Activated CD8-positive, alpha-beta memory T cell treated with anti-CD3 and anti-CD28 coated beads, Interleukin-2, amount 10 ng/mL, durations not matched to agents 7 days and 5 days (primary cell): ENCODE data around the gene CT45A2. TPM values are rescaled to one million over a fixed set of nuclear protein-coding genes. Genes with fewer than 3 reads are reported as not detected.
"Not testable (repeated sequence)": the region's sequence is repeated elsewhere in the genome, so short reads cannot be mapped to it uniquely, and the experiment has no call there.

ENCODE experiments used
- ATAC-seq: fragments of 150-1000 bp; cut with Tn5 transposase; one replicate; pipeline ENCODE4 v1.10.0; 2021; ENCODE audit warnings: moderate library complexity
- CTCF ChIA-PET: fragments of 350-600 bp; sonication (Branson Sonifier 250); formaldehyde crosslinking; loops from one replicate; lab custom pipeline; 2021; ENCODE audit warnings: antibody characterized with exemption; lab: Charles Lee
- DNase-seq: peaks from one replicate; pipeline ENCODE4 v3.0.0-alpha.2; 2020
- H3K27ac Mint-ChIP-seq: one replicate; pipeline ENCODE4 v1.8.0; 2021; ENCODE audit warnings: mild to moderate bottlenecking, mixed read lengths
- H3K27me3 Mint-ChIP-seq: one replicate; pipeline ENCODE4 v1.8.0; 2021; ENCODE audit warnings: mixed read lengths
- H3K36me3 Mint-ChIP-seq: one replicate; pipeline ENCODE4 v1.8.0; 2021; ENCODE audit warnings: mild to moderate bottlenecking, mixed read lengths
- H3K4me1 Mint-ChIP-seq: one replicate; pipeline ENCODE4 v1.8.0; 2021; ENCODE audit warnings: mixed read lengths
- H3K4me3 Mint-ChIP-seq: one replicate; pipeline ENCODE4 v1.8.0; 2021; ENCODE audit warnings: mild to moderate bottlenecking, moderate library complexity, mixed read lengths
- H3K9me3 Mint-ChIP-seq: one replicate; pipeline ENCODE4 v1.8.0; 2022; ENCODE audit warnings: low read depth, mixed read lengths
- total RNA-seq, 2 experiments: library from RNA; stranded (reverse); gene quantifications; one replicate each; pipeline ENCODE4 v1.2.3, GENCODE V29; 2021

CT45A2 gene, protein sequence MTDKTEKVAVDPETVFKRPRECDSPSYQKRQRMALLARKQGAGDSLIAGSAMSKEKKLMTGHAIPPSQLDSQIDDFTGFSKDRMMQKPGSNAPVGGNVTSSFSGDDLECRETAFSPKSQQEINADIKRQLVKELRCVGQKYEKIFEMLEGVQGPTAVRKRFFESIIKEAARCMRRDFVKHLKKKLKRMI
- not detected for total RNA-seq

DNA sequence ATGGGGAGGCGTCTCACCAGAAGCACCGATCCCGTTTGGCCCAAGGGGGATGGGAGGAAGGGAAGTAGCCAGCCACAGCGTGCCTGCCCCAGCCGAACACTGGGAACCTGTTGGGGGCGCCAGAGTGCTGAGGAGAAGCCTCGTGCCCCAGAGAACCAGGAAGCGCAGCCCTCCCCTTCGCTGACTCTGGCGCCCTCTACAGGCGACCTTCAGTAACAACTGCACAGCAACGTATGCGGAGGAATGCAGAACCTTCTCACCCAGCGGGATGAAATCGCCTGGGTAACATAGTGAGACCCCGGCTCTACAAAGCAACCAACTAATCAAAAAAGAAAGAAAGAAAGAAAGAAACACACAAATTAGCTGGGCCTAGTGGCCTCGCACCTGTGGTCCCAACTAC is at the start of gene CT45A2:
CT45A2 (minus strand) TSS at position 101 of the 400 bp plus-strand sequence. CDS start 3,747 bp downstream, outside the sequence.
- H3K27ac Mint-ChIP-seq, H3K36me3 Mint-ChIP-seq, H3K4me3 Mint-ChIP-seq, DNase-seq, ATAC-seq, CTCF ChIA-PET, H3K4me1 Mint-ChIP-seq, H3K27me3 Mint-ChIP-seq, H3K9me3 Mint-ChIP-seq: not testable (repeated sequence)

DNA sequence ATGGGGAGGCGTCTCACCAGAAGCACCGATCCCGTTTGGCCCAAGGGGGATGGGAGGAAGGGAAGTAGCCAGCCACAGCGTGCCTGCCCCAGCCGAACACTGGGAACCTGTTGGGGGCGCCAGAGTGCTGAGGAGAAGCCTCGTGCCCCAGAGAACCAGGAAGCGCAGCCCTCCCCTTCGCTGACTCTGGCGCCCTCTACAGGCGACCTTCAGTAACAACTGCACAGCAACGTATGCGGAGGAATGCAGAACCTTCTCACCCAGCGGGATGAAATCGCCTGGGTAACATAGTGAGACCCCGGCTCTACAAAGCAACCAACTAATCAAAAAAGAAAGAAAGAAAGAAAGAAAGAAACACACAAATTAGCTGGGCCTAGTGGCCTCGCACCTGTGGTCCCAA is 34.6 kb upstream of the CT45A2 start, which contains the start of gene CT45A8:
CT45A8 (minus strand) TSS at position 101 of the 400 bp plus-strand sequence. CDS start 3,755 bp downstream, outside the sequence.
- CTCF ChIA-PET, H3K27ac Mint-ChIP-seq, H3K27me3 Mint-ChIP-seq: not testable (repeated sequence)

GRCh38 chrX:135837180-135837579 is 17.4 kb upstream of the CT45A2 start, which contains the start of gene CT45A7:
Gene CT45A7, minus strand, starts transcription at chrX:135837280. Its CDS starts 3,747 bp downstream, at chrX:135833533.
- H3K27ac Mint-ChIP-seq, H3K27me3 Mint-ChIP-seq, H3K36me3 Mint-ChIP-seq, CTCF ChIA-PET, ATAC-seq, H3K4me3 Mint-ChIP-seq, H3K9me3 Mint-ChIP-seq, H3K4me1 Mint-ChIP-seq, DNase-seq: not testable (repeated sequence)

More for the DNA sequence above, 34.6 kb upstream of the CT45A2 start, which contains the start of gene CT45A8:
- not testable (repeated sequence) for H3K4me1 Mint-ChIP-seq, H3K4me3 Mint-ChIP-seq, DNase-seq, H3K9me3 Mint-ChIP-seq, H3K36me3 Mint-ChIP-seq, ATAC-seq

DNA sequence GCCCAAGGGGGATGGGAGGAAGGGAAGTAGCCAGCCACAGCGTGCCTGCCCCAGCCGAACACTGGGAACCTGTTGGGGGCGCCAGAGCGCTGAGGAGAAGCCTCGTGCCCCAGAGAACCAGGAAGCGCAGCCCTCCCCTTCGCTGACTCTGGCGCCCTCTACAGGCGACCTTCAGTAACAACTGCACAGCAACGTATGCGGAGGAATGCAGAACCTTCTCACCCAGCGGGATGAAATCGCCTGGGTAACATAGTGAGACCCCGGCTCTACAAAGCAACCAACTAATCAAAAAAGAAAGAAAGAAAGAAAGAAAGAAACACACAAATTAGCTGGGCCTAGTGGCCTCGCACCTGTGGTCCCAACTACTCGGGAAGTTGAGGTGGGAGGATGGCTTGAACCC is 17.1 kb downstream of the CT45A2 start, which contains the start of gene CT45A6:
CT45A6 (minus strand) TSS at position 101 of the 400 bp plus-strand sequence. CDS start 3,794 bp downstream, outside the sequence.
- ATAC-seq, DNase-seq, H3K9me3 Mint-ChIP-seq, H3K27me3 Mint-ChIP-seq, H3K4me3 Mint-ChIP-seq, H3K36me3 Mint-ChIP-seq, CTCF ChIA-PET, H3K27ac Mint-ChIP-seq, H3K4me1 Mint-ChIP-seq: not testable (repeated sequence)

GRCh38 chrX:135785403-135785802 is 34.4 kb downstream of the CT45A2 start, which contains the start of gene CT45A5:
Gene CT45A5, minus strand, starts transcription at chrX:135785503. Its CDS starts 3,774 bp downstream, at chrX:135781729.
- ATAC-seq, H3K4me1 Mint-ChIP-seq, H3K36me3 Mint-ChIP-seq, H3K9me3 Mint-ChIP-seq, H3K27ac Mint-ChIP-seq, CTCF ChIA-PET, H3K4me3 Mint-ChIP-seq, DNase-seq, H3K27me3 Mint-ChIP-seq: not testable (repeated sequence)

- H3K27ac Mint-ChIP-seq, DNase-seq, H3K27me3 Mint-ChIP-seq, H3K36me3 Mint-ChIP-seq, H3K4me3 Mint-ChIP-seq, ATAC-seq, H3K9me3 Mint-ChIP-seq, CTCF ChIA-PET, H3K4me1 Mint-ChIP-seq: not testable (repeated sequence)
These were observed 51.7 kb downstream of the CT45A2 start, which contains the start of gene CT45A3 for GRCh38 chrX:135768091-135768490. Gene CT45A3, minus strand, starts transcription at chrX:135768191. Its CDS starts 3,747 bp downstream, at chrX:135764444.

Other genes with a start within 250 kb of the CT45A2 start
- gene CT45A1, start 106.4 kb downstream of the CT45A2 start, total RNA-seq: not detected
- gene CT45A3, start 51.8 kb downstream of the CT45A2 start, total RNA-seq: not detected
- not detected for gene CT45A5, start 34.5 kb downstream of the CT45A2 start, total RNA-seq
- not detected for gene CT45A6, start 17.2 kb downstream of the CT45A2 start, total RNA-seq
- gene CT45A7, start 17.3 kb upstream of the CT45A2 start, total RNA-seq: not detected
- gene CT45A8, start 34.5 kb upstream of the CT45A2 start, total RNA-seq: not detected
- not detected for gene CT45A9, start 51.8 kb upstream of the CT45A2 start, total RNA-seq
- not detected for gene CT45A10, start 73.4 kb upstream of the CT45A2 start, total RNA-seq
- gene SAGE1, start 73.7 kb upstream of the CT45A2 start, total RNA-seq: not detected
- gene MMGT1, start 154.0 kb upstream of the CT45A2 start, total RNA-seq: 10 to 100 TPM; 11.6 to 17.4 TPM
- gene SLC9A6, start 165.4 kb upstream of the CT45A2 start, total RNA-seq: 10 to 100 TPM; 14.5 to 15.7 TPM